Endothelial cell of umbilical vein (primary cell): Measurements from ENCODE around the gene GNAL. TPM values are rescaled to one million over a fixed set of nuclear protein-coding genes. Genes with fewer than 3 reads are reported as not detected.

Experiments
- BruUV-seq: library from RNA; stranded (reverse); fragments of 400-500 nt; replicated peaks from 2 replicates; lab custom pipeline; 2021; lab: Mats Ljungman, UMichigan
- CTCF ChIA-PET: fragments of 300-600, 350-600 bp; sonication (Branson Sonifier 250); formaldehyde crosslinking; loops from one replicate; lab custom pipeline; 2021; ENCODE audit warnings: antibody characterized with exemption, inconsistent platforms; lab: Charles Lee
- POLR2A ChIA-PET: fragments of 300-600, 350-600 bp; sonication (Branson Sonifier 250); formaldehyde crosslinking; loops from one replicate; lab custom pipeline; 2021; ENCODE audit warnings: antibody characterized with exemption, inconsistent platforms; lab: Charles Lee
- DNase-seq: peaks from one replicate; pipeline ENCODE4 v3.0.0-alpha.2; 2011; ENCODE audit warnings: low read depth, low spot score
- FAIRE-seq: peaks from 2 replicates; lab custom pipeline; 2011; peaks lifted over from hg19 to GRCh38; lab: Jason Lieb, UNC
- H2AFZ ChIP-seq: 2 replicates; pipeline ENCODE4 v1.6.0; 2012; ENCODE audit warnings: low read depth, low read length, control low read depth, inconsistent platforms
- H3K27ac ChIP-seq: 2 replicates; pipeline ENCODE4 v1.5.1; 2011; ENCODE audit warnings: low read depth, mild to moderate bottlenecking, control low read depth, low read length, moderate library complexity; ENCODE audit not compliant: insufficient read depth
- H3K27me3 ChIP-seq, 2 experiments: 2 replicates each; pipeline versions ENCODE4 v1.6.0 to v1.6.1; 2011; ENCODE audit warnings: low read length in 2 of 2, mixed read lengths in 1 of 2; ENCODE audit not compliant: control insufficient read depth in 2 of 2, insufficient read depth in 2 of 2
- H3K36me3 ChIP-seq, 2 experiments: 2 replicates in 1 of 2; 3 replicates in 1 of 2; pipeline ENCODE4 v1.5.1; 2011; ENCODE audit warnings: low read length in 2 of 2, mild to moderate bottlenecking in 1 of 2, moderate library complexity in 1 of 2; ENCODE audit not compliant: control insufficient read depth in 2 of 2, insufficient read depth in 2 of 2; ENCODE audit errors: extremely low read depth in 1 of 2
- H3K4me1 ChIP-seq: 3 replicates; pipeline ENCODE4 v1.5.1; 2011; ENCODE audit warnings: mild to moderate bottlenecking, low read length; ENCODE audit not compliant: control insufficient read depth, insufficient read depth; ENCODE audit errors: extremely low read depth
- H3K4me2 ChIP-seq: 2 replicates; pipeline ENCODE4 v1.6.1; 2011; ENCODE audit warnings: low read length, control low read depth, mixed read lengths; ENCODE audit not compliant: insufficient read depth
- H3K4me3 ChIP-seq, 3 experiments: fragments of 200-600 bp in 1 of 3; sonication (generic), shearing (Covaris generic) in 1 of 3; replicated peaks in 1 of 3; 2 replicates each; pipeline ENCODE4 v1.5.1; 2011 to 2016; ENCODE audit warnings: control low read depth in 3 of 3, low read length in 3 of 3, mild to moderate bottlenecking in 2 of 3, inconsistent platforms in 1 of 3, low read depth in 1 of 3, moderate library complexity in 1 of 3; ENCODE audit not compliant: insufficient read depth in 1 of 3
- H3K79me2 ChIP-seq: 2 replicates; pipeline ENCODE4 v1.6.0; 2012; ENCODE audit warnings: low read length, inconsistent platforms; ENCODE audit not compliant: control insufficient read depth, insufficient read depth
- H3K9ac ChIP-seq: replicated peaks from 2 replicates; pipeline ENCODE3; 2011; ENCODE audit warnings: low read length, control low read depth; ENCODE audit not compliant: insufficient read depth; ENCODE audit errors: extremely low read depth
- H3K9me1 ChIP-seq: replicated peaks from 3 replicates; pipeline ENCODE4 v1.6.0; 2011; ENCODE audit warnings: mild to moderate bottlenecking, low read length; ENCODE audit not compliant: control insufficient read depth, insufficient read depth; ENCODE audit errors: extremely low read depth
- H3K9me3 ChIP-seq: replicated peaks from 2 replicates; pipeline ENCODE4 v1.5.1; 2012; ENCODE audit warnings: low read length, inconsistent platforms; ENCODE audit not compliant: control insufficient read depth, insufficient read depth
- H4K20me1 ChIP-seq: replicated peaks from 2 replicates; pipeline ENCODE3; 2011; ENCODE audit warnings: mild to moderate bottlenecking, low read length; ENCODE audit not compliant: control insufficient read depth, insufficient read depth; ENCODE audit errors: extremely low read depth
- EZH2 ChIP-seq: IDR thresholded peaks from 2 replicates; pipeline ENCODE4 v1.6.1; 2012; ENCODE audit warnings: borderline replicate concordance, low read depth, mild to moderate bottlenecking, moderate library complexity, low read length, inconsistent platforms; ENCODE audit not compliant: severe bottlenecking
- FOS ChIP-seq: IDR thresholded peaks from 2 replicates; pipeline ENCODE4 v1.6.1; 2011; ENCODE audit warnings: mild to moderate bottlenecking, low read length, moderate library complexity, borderline replicate concordance; ENCODE audit not compliant: insufficient read depth
- GATA2 ChIP-seq: IDR thresholded peaks from 2 replicates; pipeline ENCODE4 v1.7.0; 2011; ENCODE audit warnings: low read depth, mild to moderate bottlenecking, moderate library complexity, mixed read lengths, low read length; ENCODE audit not compliant: insufficient read length, insufficient read depth
- JUN ChIP-seq: IDR thresholded peaks from 2 replicates; pipeline ENCODE4 v1.6.1; 2011; ENCODE audit warnings: borderline replicate concordance, low read depth; ENCODE audit not compliant: insufficient read length, insufficient read depth
- MYC ChIP-seq: IDR thresholded peaks from one replicate; pipeline ENCODE4 v1.6.1; 2011; ENCODE audit warnings: mild to moderate bottlenecking, low read depth, low read length
- POLR2A ChIP-seq: IDR thresholded peaks from 2 replicates; pipeline ENCODE4 v1.6.1; 2012; ENCODE audit warnings: low read depth, mild to moderate bottlenecking, control low read depth, low read length
- POLR2AphosphoS5 ChIP-seq: IDR thresholded peaks from 2 replicates; pipeline ENCODE4 v1.6.1; 2012; ENCODE audit warnings: low read depth, mild to moderate bottlenecking, control low read depth, low read length, moderate library complexity; ENCODE audit not compliant: insufficient read depth
- dilution Hi-C: fragments of 300-500 bp; cut with MboI; formaldehyde crosslinking; loops from one replicate; pipeline ENCODE4 v1.15.0; 2019; ENCODE audit warnings: low sequenced_read_pairs; ENCODE audit not compliant: extremely low pct_ligation_motif_present
- intact Hi-C: fragments of 100-400 bp; cut with micrococcal nuclease; formaldehyde crosslinking; loops from one replicate; pipeline ENCODE4 v1.10.0; 2022
- polyA plus RNA-seq, 4 experiments: library from polyadenylated mRNA; depleted of rRNA in 3 of 4; stranded (reverse) in 3 of 4; unstranded in 1 of 4; fragments of >200 nt; gene quantifications; 2 replicates each; pipeline versions ENCODE4 v1.2.1 to v1.2.3, GENCODE V29; 2011 to 2012; ENCODE audit warnings: missing spikeins in 1 of 4
- total RNA-seq: library from RNA; stranded (reverse); gene quantifications from 2 replicates; pipeline ENCODE4 v1.2.3, GENCODE V29; 2021
- TF ChIP-seq, protein P1 (sequence below): IDR thresholded peaks from 2 replicates; pipeline ENCODE4 v1.6.1; 2011; ENCODE audit not compliant: insufficient read depth, insufficient read length
- TF ChIP-seq, protein P2 (sequence below), 2 donors: IDR thresholded peaks; 1 replicate in 1 of 2; 2 replicates in 1 of 2; pipeline ENCODE4 v1.5.1; 2011; ENCODE audit warnings: low read length in 2 of 2, mild to moderate bottlenecking in 2 of 2, moderate library complexity in 2 of 2, control low read depth in 1 of 2, inconsistent platforms in 1 of 2, low read depth in 1 of 2; ENCODE audit not compliant: insufficient read depth in 1 of 2; ENCODE audit errors: extremely low read depth in 1 of 2

The GNAL gene
- total and polyA plus RNA-seq, 2 donors (not counting 3 experiments of a cell fraction or from before 2014, with no cell fraction given), result 0.07 to 0.73 TPM

DNA sequence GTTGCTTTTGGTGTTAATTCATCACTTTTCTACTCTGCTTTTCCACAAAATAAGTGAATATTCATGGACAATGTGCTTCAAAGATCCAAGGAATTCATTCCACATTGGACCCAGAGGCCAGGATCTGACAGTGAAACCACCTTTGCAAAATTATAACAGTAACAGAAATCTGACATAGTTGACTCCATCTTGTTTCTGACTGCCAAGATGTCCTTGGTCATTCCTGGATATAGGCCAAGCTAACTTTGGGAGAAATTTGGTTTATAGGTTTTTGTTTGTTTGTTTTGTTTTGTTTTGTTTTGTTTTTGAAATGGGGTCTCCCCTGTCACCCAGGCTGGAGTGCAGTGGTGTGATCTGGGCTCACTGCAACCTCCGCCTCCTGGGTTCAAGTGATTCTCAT is 208.7 kb downstream of the GNAL start:
- no peak for TF ChIP-seq EZH2
- no peak for TF ChIP-seq POLR2AphosphoS5
- TF ChIP-seq MYC, result no peak
- no peak for TF ChIP-seq JUN
- TF ChIP-seq, protein P1, sequence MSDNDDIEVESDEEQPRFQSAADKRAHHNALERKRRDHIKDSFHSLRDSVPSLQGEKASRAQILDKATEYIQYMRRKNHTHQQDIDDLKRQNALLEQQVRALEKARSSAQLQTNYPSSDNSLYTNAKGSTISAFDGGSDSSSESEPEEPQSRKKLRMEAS, result no peak
- intact Hi-C loops, result no loop called here
- Histone ChIP-seq H3K27me3 (no peaks in the 10 kb centered on the region), H3K4me2 (no peak overlapping the region), H3K4me1 (peaks cover 4% of the 10 kb centered on the region), H4K20me1 (no peaks in the 10 kb centered on the region), H3K9me3 (no peaks in the 10 kb centered on the region), H3K36me3 (peaks cover 0 to 5% of the 10 kb centered on the region in 2 experiments), H3K79me2 (no peaks in the 10 kb centered on the region), H3K27ac (no peak overlapping the region), H3K4me3 (no peak overlapping the region), H3K9me1 (no peaks in the 10 kb centered on the region), H2AFZ (no peak overlapping the region), H3K9ac (no peak overlapping the region)
- ChIA-PET POLR2A (interaction anchor here (0.6 kb wide), 1 partner anchor 347 kb away, joined by 3 read pairs; no protein-coding TSS in a partner anchor), CTCF (no interaction called here)
- no TSS peak for BruUV-seq
- FAIRE-seq (no peak), DNase-seq (no peak)
- dilution Hi-C loops, result no loop called here

DNA sequence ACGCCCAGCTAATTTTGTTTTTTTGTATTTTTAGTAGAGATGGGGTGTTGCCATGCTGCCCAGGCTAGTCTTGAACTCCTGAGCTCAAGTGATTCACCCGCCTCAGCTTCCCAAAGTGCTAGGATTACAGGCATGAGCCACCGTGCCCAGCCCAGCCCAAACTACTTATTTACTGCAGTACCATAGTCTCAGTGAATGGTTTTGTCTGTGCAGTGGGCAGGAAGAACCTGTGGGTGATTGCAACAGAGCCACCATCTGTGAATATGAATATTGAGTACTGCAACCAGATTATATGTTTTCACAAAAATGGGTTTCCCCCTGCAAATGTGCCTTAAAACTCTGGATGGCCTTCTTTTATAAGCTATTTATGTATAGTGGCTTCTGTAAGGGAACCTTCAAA is 210.0 kb downstream of the GNAL start:
- Histone ChIP-seq H3K79me2 (no peaks in the 10 kb centered on the region), H3K27ac (no peak overlapping the region), H3K4me3 (no peak overlapping the region), H4K20me1 (no peaks in the 10 kb centered on the region), H3K36me3 (peaks cover 0 to 6% of the 10 kb centered on the region in 2 experiments), H3K9me3 (no peaks in the 10 kb centered on the region), H3K4me1 (no peaks in the 10 kb centered on the region), H3K27me3 (no peaks in the 10 kb centered on the region), H3K9ac (no peak overlapping the region), H3K4me2 (no peak overlapping the region), H3K9me1 (no peaks in the 10 kb centered on the region), H2AFZ (no peak overlapping the region)
- TF ChIP-seq EZH2, result no peak
- TF ChIP-seq GATA2, result no peak
- TF ChIP-seq, protein P2, sequence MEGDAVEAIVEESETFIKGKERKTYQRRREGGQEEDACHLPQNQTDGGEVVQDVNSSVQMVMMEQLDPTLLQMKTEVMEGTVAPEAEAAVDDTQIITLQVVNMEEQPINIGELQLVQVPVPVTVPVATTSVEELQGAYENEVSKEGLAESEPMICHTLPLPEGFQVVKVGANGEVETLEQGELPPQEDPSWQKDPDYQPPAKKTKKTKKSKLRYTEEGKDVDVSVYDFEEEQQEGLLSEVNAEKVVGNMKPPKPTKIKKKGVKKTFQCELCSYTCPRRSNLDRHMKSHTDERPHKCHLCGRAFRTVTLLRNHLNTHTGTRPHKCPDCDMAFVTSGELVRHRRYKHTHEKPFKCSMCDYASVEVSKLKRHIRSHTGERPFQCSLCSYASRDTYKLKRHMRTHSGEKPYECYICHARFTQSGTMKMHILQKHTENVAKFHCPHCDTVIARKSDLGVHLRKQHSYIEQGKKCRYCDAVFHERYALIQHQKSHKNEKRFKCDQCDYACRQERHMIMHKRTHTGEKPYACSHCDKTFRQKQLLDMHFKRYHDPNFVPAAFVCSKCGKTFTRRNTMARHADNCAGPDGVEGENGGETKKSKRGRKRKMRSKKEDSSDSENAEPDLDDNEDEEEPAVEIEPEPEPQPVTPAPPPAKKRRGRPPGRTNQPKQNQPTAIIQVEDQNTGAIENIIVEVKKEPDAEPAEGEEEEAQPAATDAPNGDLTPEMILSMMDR (IDR thresholded peaks at IDR 0.05; ENCODE audit: extremely low read depth in 1 of 2, insufficient read depth in 1 of 2, low read depth in 1 of 2, low read length in 2 of 2), result no peak
- TF ChIP-seq, protein P1, result no peak
- no peak for TF ChIP-seq JUN
- TF ChIP-seq MYC, result no peak
- TF ChIP-seq POLR2A, result no peak
- TF ChIP-seq FOS, result no peak
- no peak for TF ChIP-seq POLR2AphosphoS5
- intact Hi-C loops (no loop called here), dilution Hi-C loops (no loop called here)
- DNase-seq (no peak), FAIRE-seq (no peak)
- ChIA-PET CTCF (no interaction called here), POLR2A (no interaction called here)
- no TSS peak for BruUV-seq
